ENCODE results near the gene PCID2.

Gene PCID2

GRCh38 chr13:113207460-113207859 is 1.0 kb downstream of the PCID2 start:
- no peak for TF ChIP-seq EZH2 (IDR thresholded peaks at IDR 0.05; ENCODE audit: borderline replicate concordance, low read length)
- no peak for TF ChIP-seq CTCF (IDR thresholded peaks at IDR 0.05; ENCODE audit: low read length)

GRCh38 chr13:113205428-113205931 is 3.0 kb downstream of the PCID2 start:
- Histone ChIP-seq H4K20me1 (ENCODE audit: insufficient read depth, low read length) (peaks cover 10% of the 10 kb centered on the region; the same call in 1 of the 2 replicates), H3K79me2 (ENCODE audit: insufficient read depth, low read length) (peaks cover 83% of the 10 kb centered on the region), H3K9ac (ENCODE audit: low read length) (no peak overlapping the region), H2AFZ (ENCODE audit: low read length) (no peak overlapping the region), H3K4me1 (ENCODE audit: insufficient read depth, low read length, severe bottlenecking) (peaks cover 21% of the 10 kb centered on the region), H3K4me3 (ENCODE audit: low read depth, low read length, poor library complexity, severe bottlenecking) (no peak overlapping the region), H3K27ac (ENCODE audit: low read depth, low read length, poor library complexity, severe bottlenecking) (no peak overlapping the region), H3K9me2 (ENCODE audit: low read depth, low read length) (no peaks in the 10 kb centered on the region), H3K4me2 (ENCODE audit: low read length) (no peak overlapping the region), H3K27me3 (ENCODE audit: insufficient read depth, low read length) (no peaks in the 10 kb centered on the region), H3K36me3 (ENCODE audit: insufficient read depth, low read length) (peaks cover 44% of the 10 kb centered on the region; the same call in 1 of the 2 replicates), H3K9me3 (ENCODE audit: low read length) (no peaks in the 10 kb centered on the region), H3F3A (ENCODE audit: insufficient read depth, low read length) (no peaks in the 10 kb centered on the region)
- no peak for TF ChIP-seq CTCF (IDR thresholded peaks at IDR 0.05; ENCODE audit: low read length)
- TF ChIP-seq EZH2 (IDR thresholded peaks at IDR 0.05; ENCODE audit: borderline replicate concordance, low read length), result no peak

More at GRCh38 chr13:113207460-113207859, 1.0 kb downstream of the PCID2 start:
- peak overlapping the region; percentile 96 for H3K4me2 ChIP-seq (ENCODE audit: low read length)
- H3K4me1 ChIP-seq (ENCODE audit: insufficient read depth, low read length, severe bottlenecking), result peaks cover 28% of the 10 kb centered on the region
- H3K27me3 ChIP-seq (ENCODE audit: insufficient read depth, low read length), result no peaks in the 10 kb centered on the region
- no peaks in the 10 kb centered on the region for H3F3A ChIP-seq (ENCODE audit: insufficient read depth, low read length)
- H2AFZ ChIP-seq (ENCODE audit: low read length), result no peak overlapping the region
- peak overlapping the region; percentile 76 for H3K4me3 ChIP-seq (ENCODE audit: low read depth, low read length, poor library complexity, severe bottlenecking)
- H3K36me3 ChIP-seq (ENCODE audit: insufficient read depth, low read length), result peaks cover 55% of the 10 kb centered on the region
- H3K79me2 ChIP-seq (ENCODE audit: insufficient read depth, low read length), result peaks cover 83% of the 10 kb centered on the region
- 0 out of 2 replicates have a peak, but pooled peaks cover 3% of the 10 kb centered on the region for H4K20me1 ChIP-seq (ENCODE audit: insufficient read depth, low read length)
- no peak overlapping the region for H3K27ac ChIP-seq (ENCODE audit: low read depth, low read length, poor library complexity, severe bottlenecking)
- no peaks in the 10 kb centered on the region for H3K9me2 ChIP-seq (ENCODE audit: low read depth, low read length)
- peak overlapping the region; percentile 99 for H3K9ac ChIP-seq (ENCODE audit: low read length)
- H3K9me3 ChIP-seq (ENCODE audit: low read length), result no peaks in the 10 kb centered on the region

GRCh38 chr13:113204378-113204734 is 4.1 kb downstream of the PCID2 start:
- Histone ChIP-seq H3K9me2 (ENCODE audit: low read depth, low read length) (no peaks in the 10 kb centered on the region), H3K79me2 (ENCODE audit: insufficient read depth, low read length) (peaks cover 80% of the 10 kb centered on the region), H3K9ac (ENCODE audit: low read length) (no peak overlapping the region), H3K4me1 (ENCODE audit: insufficient read depth, low read length, severe bottlenecking) (peaks cover 17% of the 10 kb centered on the region), H3K27me3 (ENCODE audit: insufficient read depth, low read length) (no peaks in the 10 kb centered on the region), H3K9me3 (ENCODE audit: low read length) (no peaks in the 10 kb centered on the region), H3K4me2 (ENCODE audit: low read length) (no peak overlapping the region), H4K20me1 (ENCODE audit: insufficient read depth, low read length) (peaks cover 10% of the 10 kb centered on the region; the same call in 1 of the 2 replicates), H2AFZ (ENCODE audit: low read length) (no peak overlapping the region), H3K4me3 (ENCODE audit: low read depth, low read length, poor library complexity, severe bottlenecking) (no peak overlapping the region), H3K27ac (ENCODE audit: low read depth, low read length, poor library complexity, severe bottlenecking) (no peak overlapping the region), H3F3A (ENCODE audit: insufficient read depth, low read length) (no peaks in the 10 kb centered on the region), H3K36me3 (ENCODE audit: insufficient read depth, low read length) (peaks cover 55% of the 10 kb centered on the region)
- TF ChIP-seq EZH2 (IDR thresholded peaks at IDR 0.05; ENCODE audit: borderline replicate concordance, low read length) (no peak), CTCF (IDR thresholded peaks at IDR 0.05; ENCODE audit: low read length) (no peak)

All from OCI-LY1 (cell line).